ENCODE data around the gene BSG. TPM values are rescaled to one million over a fixed set of nuclear protein-coding genes. Genes with fewer than 3 reads are reported as not detected.

BSG gene
- 100 to 1,000 TPM; 170 to 194 TPM for total RNA-seq

GRCh38 chr19:572140-572742 lies at the start of gene BSG:
BSG (plus strand) TSS chr19:572596; CDS start chr19:572635, 39 bp downstream.
- Mint-ChIP-seq H3K36me3 (peaks cover 5 to 6% of the 10 kb centered on the region in 2 donors), H3K9me3 (no peaks in the 10 kb centered on the region), H3K27ac (peak within 1 kb of the TSS; percentile 81 to 96)
- DNase-seq (ENCODE audit: low spot score in 2 of 2) (peak; percentile 98 to 99), ATAC-seq (peak; percentile 86 to 87)

- DNase-seq (ENCODE audit: low spot score in 2 of 2) (no peak), ATAC-seq (no peak)
- Mint-ChIP-seq H3K27ac (no peak overlapping the region), H3K36me3 (no peaks in the 10 kb centered on the region), H3K9me3 (no peaks in the 10 kb centered on the region)
Measured at GRCh38 chr19:522726-523125, 49.7 kb upstream of the BSG start.

GRCh38 chr19:524062-524674 lies 48.2 kb upstream of the BSG start:
- ATAC-seq (peak in 1 of 2 donors; percentile 28), DNase-seq (ENCODE audit: low spot score in 2 of 2) (no peak)
- Mint-ChIP-seq H3K27ac (no peak overlapping the region), H3K36me3 (no peaks in the 10 kb centered on the region), H3K9me3 (no peaks in the 10 kb centered on the region)

GRCh38 chr19:525029-525428 lies 47.4 kb upstream of the BSG start:
- Mint-ChIP-seq H3K27ac (no peak overlapping the region), H3K9me3 (no peaks in the 10 kb centered on the region), H3K36me3 (no peaks in the 10 kb centered on the region)
- DNase-seq (ENCODE audit: low spot score in 2 of 2) (no peak), ATAC-seq (no peak)

DNA sequence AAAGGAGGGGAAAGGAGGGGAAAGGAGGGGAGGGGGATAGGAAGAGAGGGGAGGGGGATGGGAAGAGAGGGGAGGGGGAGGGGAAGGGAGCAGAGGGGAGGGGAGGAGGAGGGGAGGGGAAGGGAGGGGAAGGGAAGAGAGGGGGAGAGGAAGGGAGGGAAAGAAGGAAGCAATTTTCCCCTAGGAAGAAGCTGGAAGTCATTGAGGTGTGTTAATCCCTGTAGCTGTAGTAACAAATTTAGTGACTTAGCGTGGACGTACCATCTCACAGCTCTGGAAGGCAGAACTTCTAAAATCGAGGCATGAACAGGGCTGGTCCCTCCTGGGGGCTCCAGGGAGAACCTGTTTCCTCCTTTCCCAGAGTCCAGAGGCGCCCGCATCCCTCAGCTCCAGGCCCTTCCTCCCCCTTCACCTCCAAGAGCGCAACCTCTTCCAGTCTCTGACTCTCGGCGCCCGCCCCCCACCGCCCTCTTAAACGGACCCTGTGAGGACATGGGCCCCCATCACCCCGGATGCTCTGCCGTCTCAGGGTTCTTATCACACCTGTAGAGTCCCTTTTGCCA lies 46.5 kb upstream of the BSG start:
- H3K9me3 Mint-ChIP-seq, result no peaks in the 10 kb centered on the region
- no peaks in the 10 kb centered on the region for H3K36me3 Mint-ChIP-seq
- DNase-seq (ENCODE audit: low spot score in 2 of 2) (no peak), ATAC-seq (no peak)
- H3K27ac Mint-ChIP-seq, result no peak overlapping the region

DNA sequence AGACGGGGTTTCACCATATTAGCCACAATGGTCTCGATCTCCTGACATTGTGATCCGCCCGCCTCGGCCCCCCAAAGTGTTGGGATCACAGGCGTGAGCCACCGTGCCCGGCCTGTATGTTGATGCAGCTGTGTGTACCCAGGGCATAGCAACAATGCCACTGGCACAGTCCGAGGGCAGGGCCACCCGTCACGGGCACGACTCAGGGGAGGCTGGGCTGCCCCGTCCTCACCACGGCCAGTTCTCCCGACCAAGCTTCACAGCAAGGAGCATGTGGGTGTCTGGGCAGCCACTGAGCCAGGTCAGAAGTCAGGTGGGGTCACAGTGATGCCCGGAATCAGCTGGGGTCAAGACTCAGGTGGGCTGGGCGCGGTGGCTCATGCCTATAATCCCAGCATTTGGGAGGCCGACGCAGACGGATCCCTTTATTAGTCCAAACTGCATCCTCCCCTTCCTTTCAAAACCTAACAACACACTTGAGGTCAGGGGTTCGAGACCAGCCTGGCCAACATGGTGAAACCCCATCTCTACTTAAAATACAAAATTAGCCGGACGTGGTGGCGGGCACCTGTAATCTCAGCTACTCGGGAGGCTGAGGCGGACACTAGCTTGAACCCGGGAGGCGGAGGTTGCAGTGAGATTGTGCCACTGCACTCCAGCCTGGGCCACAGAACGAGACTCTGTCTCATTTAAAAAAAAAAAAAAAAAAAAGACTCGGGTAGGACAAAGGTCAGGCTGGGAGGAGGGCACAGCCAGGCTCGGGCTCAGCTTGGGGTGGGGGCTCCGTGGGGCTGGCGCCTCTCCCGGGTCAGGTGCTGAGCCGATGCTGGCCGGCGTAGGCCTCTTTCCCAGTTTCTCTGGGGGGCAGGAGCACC lies 42.0 kb upstream of the BSG start:
- ATAC-seq, result no peak

GRCh38 chr19:531009-531752 lies 41.2 kb upstream of the BSG start:
- ATAC-seq (peak; percentile 75 to 76), DNase-seq (ENCODE audit: low spot score in 2 of 2) (peak; percentile 95 to 99)
- no peaks in the 10 kb centered on the region for H3K36me3 Mint-ChIP-seq
- peak overlapping the region; percentile 48 to 87 for H3K27ac Mint-ChIP-seq
- H3K9me3 Mint-ChIP-seq, result no peaks in the 10 kb centered on the region

More for the DNA sequence above, 42.0 kb upstream of the BSG start:
- Mint-ChIP-seq H3K36me3 (no peaks in the 10 kb centered on the region), H3K9me3 (no peaks in the 10 kb centered on the region), H3K27ac (peak overlapping the region; percentile 14 to 48)
- no peak for DNase-seq (ENCODE audit: low spot score in 2 of 2)

DNA sequence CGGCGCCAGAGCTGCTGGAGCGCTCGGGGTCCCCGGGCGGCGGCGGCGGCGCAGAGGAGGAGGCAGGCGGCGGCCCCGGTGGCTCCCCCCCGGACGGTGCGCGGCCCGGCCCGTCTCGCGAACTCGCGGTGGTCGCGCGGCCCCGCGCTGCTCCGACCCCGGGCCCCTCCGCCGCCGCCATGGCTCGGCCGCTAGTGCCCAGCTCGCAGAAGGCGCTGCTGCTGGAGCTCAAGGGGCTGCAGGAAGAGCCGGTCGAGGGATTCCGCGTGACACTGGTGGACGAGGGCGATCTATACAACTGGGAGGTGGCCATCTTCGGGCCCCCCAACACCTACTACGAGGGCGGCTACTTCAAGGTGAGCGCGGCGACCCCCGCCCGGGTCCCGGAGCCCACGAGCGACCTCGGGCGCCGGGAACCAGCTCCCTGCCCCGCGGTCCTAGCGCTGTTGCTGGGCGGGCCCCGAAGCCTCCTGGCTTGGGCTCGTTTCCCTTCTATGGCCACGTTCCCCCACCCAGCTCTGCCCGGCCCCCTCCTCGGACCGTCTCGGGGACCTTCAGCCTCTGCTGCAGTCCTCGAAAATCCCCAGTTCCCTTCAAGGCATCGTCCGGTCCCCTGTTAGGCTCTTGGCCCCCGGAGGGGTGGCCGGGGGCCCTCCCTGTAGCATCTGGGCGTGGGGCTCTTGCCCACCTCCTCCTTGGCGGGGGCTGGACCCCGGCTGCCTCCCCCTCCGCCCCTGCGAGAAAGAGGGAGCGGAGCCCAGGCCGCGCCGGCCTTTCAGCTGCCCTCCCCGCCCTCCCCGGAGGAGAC lies 40.4 kb upstream of the BSG start, which contains the start of gene CDC34:
TSS of gene CDC34 (plus strand) at position 8 of the 808 bp plus-strand sequence. CDS start at position 180, 172 bp downstream.
- no peaks in the 10 kb centered on the region for H3K36me3 Mint-ChIP-seq
- peak; percentile 13 to 37 for ATAC-seq
- no peak for DNase-seq (ENCODE audit: low spot score in 2 of 2)
- H3K9me3 Mint-ChIP-seq, result no peaks in the 10 kb centered on the region
- peak within 1 kb of the TSS; percentile 81 to 87 for H3K27ac Mint-ChIP-seq

GRCh38 chr19:532561-533363 lies 39.6 kb upstream of the BSG start:
- Mint-ChIP-seq H3K36me3 (no peaks in the 10 kb centered on the region), H3K9me3 (no peaks in the 10 kb centered on the region), H3K27ac (peak overlapping the region; percentile 52 to 81)
- DNase-seq (ENCODE audit: low spot score in 2 of 2) (peak in 1 of 2 donors; percentile 46), ATAC-seq (peak in 1 of 2 donors; percentile 33)

- H3K36me3 Mint-ChIP-seq, result no peaks in the 10 kb centered on the region
- peak overlapping the region in 1 of 2 donors; percentile 81 for H3K27ac Mint-ChIP-seq
- ATAC-seq, result no peak
- DNase-seq (ENCODE audit: low spot score in 2 of 2), result no peak
- no peaks in the 10 kb centered on the region for H3K9me3 Mint-ChIP-seq
Measured at GRCh38 chr19:533364-534058, 38.9 kb upstream of the BSG start.

- ATAC-seq, result no peak
- DNase-seq (ENCODE audit: low spot score in 2 of 2), result no peak
- H3K27ac Mint-ChIP-seq, result no peak overlapping the region
- no peaks in the 10 kb centered on the region for H3K36me3 Mint-ChIP-seq
- H3K9me3 Mint-ChIP-seq, result no peaks in the 10 kb centered on the region
Measured at GRCh38 chr19:534088-534487, 38.3 kb upstream of the BSG start.

DNA sequence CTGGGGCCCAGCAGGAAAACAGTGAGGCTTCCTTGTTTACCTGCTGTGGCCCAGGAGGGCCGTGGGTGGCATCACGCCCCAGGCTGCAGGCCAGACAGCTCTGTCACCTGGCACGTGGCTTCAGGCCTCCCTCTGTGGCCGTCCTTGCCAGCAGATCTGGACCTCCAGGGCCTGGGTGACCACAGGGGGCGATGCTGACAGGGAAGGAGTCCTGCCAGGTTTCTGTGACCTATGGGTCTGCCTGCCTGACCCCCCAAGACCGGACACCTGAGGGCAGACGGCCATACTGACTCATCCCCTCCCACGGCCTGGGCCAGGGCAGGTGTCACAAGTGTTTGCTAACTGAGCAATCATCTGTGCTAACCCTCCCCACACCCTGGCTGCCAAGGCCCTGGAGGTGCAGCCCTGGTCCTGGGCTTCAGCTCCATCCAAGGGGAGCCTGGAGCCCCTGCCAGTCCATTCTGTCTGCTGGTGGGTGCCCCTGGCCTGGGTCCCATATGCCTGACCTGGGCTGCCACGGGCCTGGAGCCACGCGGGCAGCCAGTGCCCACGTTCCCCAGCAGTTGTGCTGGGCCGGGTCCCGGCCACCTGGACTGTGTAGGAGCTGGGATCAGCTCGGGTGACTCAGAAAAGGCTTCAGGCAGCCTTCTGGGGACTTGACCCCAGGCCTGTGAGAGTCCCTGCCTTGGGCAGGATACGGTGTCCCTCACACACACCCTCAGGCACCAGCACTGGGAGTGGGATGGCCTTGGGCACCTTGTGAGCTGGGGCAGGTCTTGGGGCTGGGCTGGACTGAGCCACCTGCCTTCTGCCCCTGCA lies 37.2 kb upstream of the BSG start:
- ATAC-seq (no peak), DNase-seq (ENCODE audit: low spot score in 2 of 2) (no peak)
- H3K9me3 Mint-ChIP-seq, result no peaks in the 10 kb centered on the region
- H3K27ac Mint-ChIP-seq, result peak overlapping the region in 1 of 2 donors; percentile 95
- H3K36me3 Mint-ChIP-seq, result no peaks in the 10 kb centered on the region

DNA sequence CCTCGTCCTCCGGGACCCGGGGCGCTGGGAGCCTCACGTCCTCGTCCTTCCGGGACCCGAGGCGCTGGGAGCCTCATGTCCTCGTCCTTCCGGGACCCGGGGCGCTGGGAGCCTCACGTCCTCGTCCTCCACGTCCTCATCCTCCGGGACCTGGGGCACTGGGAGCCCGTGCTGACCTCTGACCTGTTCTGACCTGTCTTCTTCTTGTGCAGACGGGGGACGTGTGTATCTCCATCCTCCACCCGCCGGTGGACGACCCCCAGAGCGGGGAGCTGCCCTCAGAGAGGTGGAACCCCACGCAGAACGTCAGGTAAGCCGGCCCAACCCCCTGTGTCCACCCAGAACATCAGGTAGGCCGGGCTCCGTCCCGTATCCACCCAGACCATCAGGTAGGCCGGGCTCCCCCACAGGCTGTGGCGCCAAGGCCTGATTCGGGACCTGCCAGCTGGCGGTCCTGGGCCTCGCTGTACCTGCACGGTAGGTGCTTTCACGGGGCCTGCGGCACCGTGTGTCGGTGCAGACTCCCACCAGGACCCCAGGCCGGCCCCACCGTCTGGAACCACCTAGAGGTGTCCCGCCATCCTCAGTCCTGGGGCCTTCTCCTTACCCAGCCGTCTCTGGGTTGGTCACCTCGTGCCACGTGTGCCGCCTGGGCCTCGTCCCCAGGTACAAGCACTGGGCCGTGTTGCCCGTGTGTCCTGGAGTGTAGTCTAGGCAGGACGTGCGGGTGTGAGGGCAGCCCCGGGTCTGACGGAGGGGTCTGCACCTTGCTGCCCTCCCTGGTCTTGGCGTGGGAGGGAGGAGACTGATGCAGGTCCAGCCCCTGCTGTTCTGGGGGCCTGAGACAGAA lies 36.1 kb upstream of the BSG start:
- Mint-ChIP-seq H3K27ac (no peak overlapping the region), H3K9me3 (no peaks in the 10 kb centered on the region), H3K36me3 (no peaks in the 10 kb centered on the region)
- ATAC-seq (no peak), DNase-seq (ENCODE audit: low spot score in 2 of 2) (no peak)
